ENCODE results near the gene HEXD.

The HEXD gene

GRCh38 chr17:82491533-82491932 is 73.4 kb downstream of the HEXD start:
- Histone ChIP-seq H3K9me3 (ENCODE audit: control insufficient read depth, insufficient read depth, low read depth, low read length) (no peaks in the 10 kb centered on the region), H3K27ac (ENCODE audit: extremely low read depth, low read depth, low read length) (no peak overlapping the region), H3K36me3 (ENCODE audit: control insufficient read depth in 2 of 2, insufficient read depth in 1 of 2, low read length in 2 of 2) (peaks cover 14 to 30% of the 10 kb centered on the region in 2 experiments), H3K4me3 (ENCODE audit: low read depth, low read length) (no peak overlapping the region), H3K4me1 (ENCODE audit: control insufficient read depth, insufficient read depth, low read length) (0 out of 2 replicates have a peak, but pooled peaks cover 2% of the 10 kb centered on the region)
- ChIA-PET CTCF (interaction anchor here (0.5 to 1.2 kb wide), 4 partner anchors 58 to 240 kb away, joined by 3 to 5 read pairs (median 4); no protein-coding TSS in a partner anchor), POLR2A (interaction anchor here (0.7 kb wide), 1 partner anchor 12 kb away, joined by 4 read pairs; no protein-coding TSS in a partner anchor)
- TF ChIP-seq ZNF169 (tag by site-specific recombination; IDR thresholded peaks at IDR 0.05): no peak
- no peak for TF ChIP-seq ZNF610 (tag by site-specific recombination; IDR thresholded peaks at IDR 0.05; ENCODE audit: borderline replicate concordance)
- TF ChIP-seq ZBTB20 (tag by site-specific recombination; IDR thresholded peaks at IDR 0.05): no peak
- TF ChIP-seq ZNF473 (tag by site-specific recombination; IDR thresholded peaks at IDR 0.05): no peak
- no peak for TF ChIP-seq PATZ1 (tag by site-specific recombination; IDR thresholded peaks at IDR 0.05)
- no peak for TF ChIP-seq ZNF239 (tag by site-specific recombination; IDR thresholded peaks at IDR 0.05)
- no peak for TF ChIP-seq GLIS2 (tag by site-specific recombination; IDR thresholded peaks at IDR 0.05)
- no peak for TF ChIP-seq ZNF398 (tag by site-specific recombination; IDR thresholded peaks at IDR 0.05)
- no peak for TF ChIP-seq ZNF837 (tag by site-specific recombination; IDR thresholded peaks at IDR 0.05)
